Esophagus squamous epithelium (tissue), 5 donors: ENCODE measurements around the gene ANO3. TPM values are rescaled to one million over a fixed set of nuclear protein-coding genes. Genes with fewer than 3 reads are reported as not detected.
"Not testable (repeated sequence)": the region's sequence is repeated elsewhere in the genome, so short reads cannot be mapped to it uniquely, and the experiment has no call there.

ENCODE experiments used
- DNase-seq: peaks from one replicate; lab custom pipeline; 2025; lab: John Stamatoyannopoulos, UW
- H3K27ac ChIP-seq, 4 donors: fragments of 200-600 bp; sonication (generic); one replicate each; pipeline ENCODE4 v1.5.1; 2016 to 2019; ENCODE audit warnings: mild to moderate bottlenecking in 1 of 4
- H3K27me3 ChIP-seq, 4 donors: fragments of 200-600 bp; sonication (generic); 1 replicate in 3 of 4; 2 replicates in 1 of 4; pipeline versions ENCODE4 v1.5.1 to v1.6.0; 2017 to 2021; ENCODE audit warnings: antibody characterized with exemption in 1 of 4
- H3K36me3 ChIP-seq, 3 donors: fragments of 200-600 bp; sonication (generic); one replicate each; pipeline ENCODE4 v1.5.1; 2016 to 2019
- H3K4me1 ChIP-seq, 3 donors: fragments of 200-600 bp; sonication (generic); one replicate each; pipeline ENCODE4 v1.5.1; 2017 to 2019
- H3K4me3 ChIP-seq, 4 donors: fragments of 200-600 bp; sonication (generic); 1 replicate in 3 of 4; 2 replicates in 1 of 4; pipeline ENCODE4 v1.5.1; 2016 to 2019; ENCODE audit warnings: mild to moderate bottlenecking in 2 of 4, moderate library complexity in 1 of 4
- H3K9me3 ChIP-seq, 3 donors: fragments of 200-600 bp; sonication (generic); one replicate each; pipeline ENCODE4 v1.5.1; 2016 to 2019
- POLR2A ChIP-seq, 4 donors: fragments of 450-650 bp; IDR thresholded peaks; one replicate each; pipeline ENCODE4 v1.6.1; 2017; ENCODE audit warnings: antibody characterized with exemption in 4 of 4, mild to moderate bottlenecking in 4 of 4, moderate library complexity in 3 of 4
- WGBS, 2 donors: methylation state at CpG; one replicate each; pipeline ENCODE4 v1.1.5; 2018; 5-methylcytosine and 5-hydroxymethylcytosine counted together
- intact Hi-C: fragments of 100-400 bp; cut with DNase I; formaldehyde crosslinking; loops from one replicate; pipeline ENCODE4 v1.15.0; 2022
- total RNA-seq, 4 donors: library from RNA; depleted of rRNA; stranded (reverse); fragments of >200 nt; gene quantifications; one replicate each; pipeline ENCODE4 v1.1.0, GENCODE V29; 2016
- TF ChIP-seq, protein P1 (sequence below), 6 experiments: fragments of 450-650 bp in 4 of 6; fragments of 200-600 bp in 2 of 6; sonication (generic) in 2 of 6; IDR thresholded peaks; one replicate each; pipeline ENCODE4 v1.5.1; 2016 to 2019; ENCODE audit warnings: antibody characterized with exemption in 6 of 6, mild to moderate bottlenecking in 4 of 6, moderate library complexity in 4 of 6
- donor health status: DM: yes; HTN: yes; CAD: no.

Gene ANO3
- total RNA-seq, 4 donors from 2014 or later: not detected

DNA sequence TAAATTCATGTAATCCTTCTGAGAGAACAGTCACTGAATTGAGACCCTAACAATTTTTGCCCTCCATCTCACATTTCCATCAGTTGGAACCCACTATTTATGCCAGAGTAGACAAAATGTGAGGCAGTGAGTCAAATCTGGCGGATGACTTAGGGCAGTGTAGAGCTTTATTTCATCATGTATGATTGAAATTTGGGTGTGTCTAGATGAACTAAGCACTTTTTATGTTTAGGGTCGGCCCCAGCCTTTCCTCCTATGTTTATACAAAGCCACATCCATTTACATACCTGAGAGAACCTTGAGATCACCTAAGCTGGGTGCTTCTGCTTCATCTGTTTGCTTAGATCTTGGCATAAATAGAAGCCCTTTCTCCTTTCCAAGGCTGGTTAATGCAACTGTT is 255.1 kb downstream of the ANO3 start:
- Histone ChIP-seq H3K9me3 (no peaks in the 10 kb centered on the region), H3K4me1 (peaks cover 0 to 24% (median 3%) of the 10 kb centered on the region in 3 donors), H3K27me3 (no peaks in the 10 kb centered on the region), H3K27ac (peak overlapping the region in 1 of 4 donors; percentile 6), H3K36me3 (no peaks in the 10 kb centered on the region), H3K4me3 (no peak overlapping the region)
- TF ChIP-seq, protein P1, sequence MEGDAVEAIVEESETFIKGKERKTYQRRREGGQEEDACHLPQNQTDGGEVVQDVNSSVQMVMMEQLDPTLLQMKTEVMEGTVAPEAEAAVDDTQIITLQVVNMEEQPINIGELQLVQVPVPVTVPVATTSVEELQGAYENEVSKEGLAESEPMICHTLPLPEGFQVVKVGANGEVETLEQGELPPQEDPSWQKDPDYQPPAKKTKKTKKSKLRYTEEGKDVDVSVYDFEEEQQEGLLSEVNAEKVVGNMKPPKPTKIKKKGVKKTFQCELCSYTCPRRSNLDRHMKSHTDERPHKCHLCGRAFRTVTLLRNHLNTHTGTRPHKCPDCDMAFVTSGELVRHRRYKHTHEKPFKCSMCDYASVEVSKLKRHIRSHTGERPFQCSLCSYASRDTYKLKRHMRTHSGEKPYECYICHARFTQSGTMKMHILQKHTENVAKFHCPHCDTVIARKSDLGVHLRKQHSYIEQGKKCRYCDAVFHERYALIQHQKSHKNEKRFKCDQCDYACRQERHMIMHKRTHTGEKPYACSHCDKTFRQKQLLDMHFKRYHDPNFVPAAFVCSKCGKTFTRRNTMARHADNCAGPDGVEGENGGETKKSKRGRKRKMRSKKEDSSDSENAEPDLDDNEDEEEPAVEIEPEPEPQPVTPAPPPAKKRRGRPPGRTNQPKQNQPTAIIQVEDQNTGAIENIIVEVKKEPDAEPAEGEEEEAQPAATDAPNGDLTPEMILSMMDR (IDR thresholded peaks at IDR 0.05): no peak
- no peak for TF ChIP-seq POLR2A (IDR thresholded peaks at IDR 0.05)
- WGBS, 2 donors: 34 to 60% methylated on average over 2 of the region's 2 CpGs
- DNase-seq: no peak
- intact Hi-C loops: no loop called here

DNA sequence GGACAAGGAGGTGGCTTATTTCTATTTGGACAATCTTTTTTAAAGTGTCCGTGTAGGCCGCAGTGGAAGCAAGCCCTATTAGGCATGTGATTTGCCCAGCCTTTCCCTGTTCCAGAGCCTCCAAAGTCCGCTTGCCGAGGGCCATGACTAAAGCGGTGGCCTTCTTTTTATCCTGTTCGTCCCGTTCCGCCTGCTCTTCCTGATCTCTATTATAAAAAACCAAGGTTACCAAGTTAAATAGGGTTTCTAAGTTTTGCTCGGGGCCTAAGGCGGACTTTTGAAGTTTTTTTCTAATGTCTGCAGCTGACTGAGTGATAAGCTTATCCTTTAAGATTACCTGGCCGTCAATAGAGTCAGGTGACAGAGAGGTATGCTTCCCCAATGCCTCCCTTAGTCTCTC is 261.8 kb downstream of the ANO3 start:
- intact Hi-C loops: no loop called here
- Histone ChIP-seq H3K4me3 (no peak overlapping the region), H3K4me1 (no peaks in the 10 kb centered on the region), H3K9me3 (no peaks in the 10 kb centered on the region), H3K36me3 (no peaks in the 10 kb centered on the region), H3K27ac (no peak overlapping the region), H3K27me3 (no peaks in the 10 kb centered on the region)
- WGBS, 2 donors: 69 to 79% methylated on average over 11 of the region's 11 CpGs
- TF ChIP-seq, protein P1 (IDR thresholded peaks at IDR 0.05): no peak
- no peak for TF ChIP-seq POLR2A (IDR thresholded peaks at IDR 0.05)
- no peak for DNase-seq

DNA sequence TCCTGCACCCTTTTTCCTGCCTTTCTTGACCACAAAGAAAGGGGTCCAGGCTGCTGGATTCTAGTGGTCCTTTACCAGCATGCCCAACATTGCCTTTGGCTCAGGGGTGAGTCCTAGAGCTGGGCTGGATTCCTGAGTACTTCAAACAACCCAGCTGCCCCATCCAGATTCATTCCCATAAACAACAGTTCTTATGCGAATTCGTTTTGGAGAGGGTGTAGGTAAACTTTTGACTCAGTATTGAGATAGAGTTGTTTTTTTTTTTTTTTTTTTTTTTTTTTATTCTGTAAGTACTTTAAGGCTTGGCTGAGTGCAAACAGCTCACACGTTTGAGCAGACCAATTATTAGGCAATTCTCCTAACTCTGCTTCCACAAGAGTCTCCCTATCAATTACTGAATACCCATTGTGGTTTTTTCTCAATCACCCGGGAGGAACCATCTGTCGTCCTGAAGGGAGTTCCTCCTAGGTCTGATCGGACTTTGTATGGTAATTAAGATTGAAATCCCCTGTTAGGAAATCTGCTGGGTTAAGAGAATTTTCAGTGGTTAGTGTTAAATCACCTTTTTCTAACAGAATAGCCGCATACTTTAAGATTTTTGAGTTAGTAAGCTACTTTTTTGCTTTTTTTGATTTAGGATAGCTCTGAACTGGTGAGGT is 263.4 kb downstream of the ANO3 start:
- H3K27me3 ChIP-seq, H3K9me3 ChIP-seq, H3K27ac ChIP-seq, intact Hi-C loops, DNase-seq, H3K4me1 ChIP-seq, H3K4me3 ChIP-seq, H3K36me3 ChIP-seq: not testable (repeated sequence)
- 42 to 71% methylated on average over 7 of the region's 7 CpGs for WGBS, 2 donors

DNA sequence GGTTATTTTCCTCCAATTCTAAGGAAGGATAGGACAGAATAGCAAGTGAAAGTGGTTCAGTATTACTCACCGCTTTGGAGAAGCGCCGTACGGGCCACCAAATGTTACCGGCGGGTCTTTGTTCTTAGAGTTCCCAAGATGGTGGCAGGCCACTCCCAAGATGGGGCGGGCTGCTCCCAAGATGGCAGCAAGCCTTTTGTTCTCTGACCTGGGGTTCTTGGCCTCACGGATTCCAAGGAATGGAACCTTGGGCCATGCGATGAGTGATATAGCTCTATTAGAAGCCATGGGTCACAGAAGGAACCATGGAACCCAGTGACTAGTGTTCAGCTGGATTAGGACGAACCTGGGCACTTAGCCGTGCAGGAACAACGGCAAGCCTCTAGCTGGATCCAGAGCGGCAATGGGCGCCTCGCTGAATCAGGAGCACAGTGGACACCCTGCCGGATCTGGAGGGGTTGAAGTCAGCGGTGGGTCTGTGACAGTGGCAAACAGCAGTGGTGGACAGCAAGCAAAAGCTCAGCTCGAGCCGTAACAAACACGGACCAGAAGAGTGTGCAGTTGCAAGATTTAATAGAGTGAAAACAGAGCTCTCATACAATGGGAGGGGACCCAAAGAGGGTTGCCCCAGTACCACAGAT is 265.2 kb downstream of the ANO3 start:
- H3K9me3 ChIP-seq, H3K27me3 ChIP-seq, intact Hi-C loops, H3K27ac ChIP-seq, H3K4me1 ChIP-seq, H3K36me3 ChIP-seq, H3K4me3 ChIP-seq, DNase-seq: not testable (repeated sequence)
- WGBS, 2 donors: 90 to 95% methylated on average over 15 to 18 of the region's 20 CpGs

DNA sequence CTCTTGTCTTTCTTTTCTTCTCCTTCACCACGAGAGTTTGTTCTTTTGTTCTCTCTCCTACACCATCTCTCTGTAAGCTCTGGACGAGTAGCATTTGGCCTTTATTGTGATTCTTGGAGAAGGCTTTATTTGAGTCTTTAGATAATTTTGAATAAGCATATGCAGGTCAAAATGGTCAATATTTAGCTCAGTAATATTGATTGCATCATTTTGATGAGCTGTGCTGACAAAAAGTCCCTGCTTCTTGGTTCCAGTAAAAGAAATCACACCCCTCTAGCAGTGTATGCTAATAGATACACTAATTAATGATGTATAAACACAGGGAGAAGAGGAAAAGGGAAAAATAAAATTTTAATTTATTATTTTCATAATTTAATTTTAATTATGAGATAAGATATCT is 266.0 kb downstream of the ANO3 start:
- Histone ChIP-seq H3K9me3 (no peaks in the 10 kb centered on the region), H3K27me3 (no peaks in the 10 kb centered on the region), H3K27ac (no peak overlapping the region), H3K4me3 (no peak overlapping the region), H3K4me1 (no peaks in the 10 kb centered on the region), H3K36me3 (no peaks in the 10 kb centered on the region)
- WGBS, 2 donors: 67 to 78% methylated on average over 2 of the region's 2 CpGs
- TF ChIP-seq POLR2A (IDR thresholded peaks at IDR 0.05): no peak
- TF ChIP-seq, protein P1 (IDR thresholded peaks at IDR 0.05): no peak
- no peak for DNase-seq
- intact Hi-C loops: no loop called here

DNA sequence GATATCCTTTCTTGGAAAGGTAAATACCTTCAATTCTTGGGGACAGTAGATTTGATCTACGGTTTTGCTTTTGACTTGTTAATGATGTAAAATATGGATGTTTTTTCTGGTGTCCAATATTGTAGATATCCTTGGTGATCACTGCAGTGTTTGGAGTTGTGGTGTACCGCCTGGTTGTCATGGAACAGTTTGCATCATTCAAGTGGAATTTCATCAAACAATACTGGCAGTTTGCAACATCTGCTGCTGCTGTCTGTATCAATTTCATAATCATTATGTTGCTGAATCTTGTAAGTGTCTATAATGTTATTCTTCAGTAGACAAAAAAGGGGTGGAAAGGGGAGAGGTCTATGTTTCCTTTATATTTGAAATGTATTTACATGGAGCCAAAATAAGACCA is 267.5 kb downstream of the ANO3 start:
- WGBS, 2 donors: 49 to 62% methylated on average over 2 of the region's 2 CpGs
- TF ChIP-seq POLR2A (IDR thresholded peaks at IDR 0.05): no peak

More for the DNA sequence above, 267.5 kb downstream of the ANO3 start:
- no peak for DNase-seq
- H3K4me1 ChIP-seq: no peaks in the 10 kb centered on the region
- no peaks in the 10 kb centered on the region for H3K36me3 ChIP-seq
- intact Hi-C loops: no loop called here
- H3K4me3 ChIP-seq: no peak overlapping the region
- H3K27ac ChIP-seq: no peak overlapping the region
- no peaks in the 10 kb centered on the region for H3K27me3 ChIP-seq
- H3K9me3 ChIP-seq: no peaks in the 10 kb centered on the region
